K562 (cell line): ENCODE measurements around the gene SND1. TPM values are rescaled to one million over a fixed set of nuclear protein-coding genes. Genes with fewer than 3 reads are reported as not detected.

Experiments
- ATAC-seq: fragments of 200-7000 bp; cut with Tn5 transposase; 3 replicates; pipeline ENCODE4 v1.9.1; 2020; ENCODE audit warnings: moderate library complexity
- BruUV-seq: library from RNA; stranded (reverse); fragments of 400-500 nt; replicated peaks from 2 replicates; lab custom pipeline; 2021; lab: Mats Ljungman, UMichigan
- CTCF ChIA-PET: fragments of 300-600 bp; formaldehyde crosslinking; extraction: SDS; loops from one replicate; lab custom pipeline; 2021; ENCODE audit warnings: low intra/inter-chr PET ratio; lab: Yijun Ruan, JAX
- POLR2A ChIA-PET: fragments of 300-600, 350-650 bp; sonication (Branson Sonifier 250); formaldehyde crosslinking; extraction: SDS; loops from one replicate; lab custom pipeline; 2021; ENCODE audit warnings: antibody characterized with exemption, inconsistent platforms; lab: Yijun Ruan, JAX
- DNase-seq, 4 experiments: peaks; one replicate each; pipeline versions ENCODE4 v3.0.0 to v3.0.0-alpha.2; 2011 to 2018; ENCODE audit warnings: low spot score in 3 of 4, mixed read lengths in 3 of 4; ENCODE audit errors: extremely low read depth in 1 of 4
- FAIRE-seq: peaks from 2 replicates; lab custom pipeline; 2011; peaks lifted over from hg19 to GRCh38; lab: Jason Lieb, UNC
- H2AFZ ChIP-seq: 2 replicates; pipeline ENCODE4 v1.6.0; 2011; ENCODE audit warnings: low read depth, low read length, control low read depth, inconsistent platforms
- H3K27ac ChIP-seq: fragments of 200-600 bp; 3 replicates; pipeline ENCODE4 v1.8.0; 2011; ENCODE audit warnings: low read depth, mild to moderate bottlenecking, control low read depth, inconsistent platforms, low read length, moderate library complexity, mixed read lengths; ENCODE audit errors: extremely low read depth
- H3K27me3 ChIP-seq, 2 experiments: fragments of 300-600 bp in 1 of 2; 2 replicates in 1 of 2; 3 replicates in 1 of 2; pipeline versions ENCODE4 v1.6.0 to v1.8.0; 2011; ENCODE audit warnings: inconsistent platforms in 2 of 2, low read length in 2 of 2, mild to moderate bottlenecking in 1 of 2, mixed read lengths in 1 of 2, moderate library complexity in 1 of 2; ENCODE audit not compliant: control insufficient read depth in 2 of 2, insufficient read depth in 2 of 2
- H3K36me3 ChIP-seq: fragments of 300-600 bp; 3 replicates; pipeline ENCODE4 v1.8.0; 2011; ENCODE audit warnings: mild to moderate bottlenecking, low read length, inconsistent platforms; ENCODE audit not compliant: control insufficient read depth, insufficient read depth
- H3K4me1 ChIP-seq, 2 experiments: fragments of 200-600 bp in 1 of 2; replicated peaks in 1 of 2; 2 replicates in 1 of 2; 3 replicates in 1 of 2; pipeline versions ENCODE4 v1.5.1 to v1.8.0; 2011; ENCODE audit warnings: inconsistent platforms in 2 of 2, low read length in 2 of 2, mild to moderate bottlenecking in 1 of 2, mixed read lengths in 1 of 2, moderate library complexity in 1 of 2; ENCODE audit not compliant: control insufficient read depth in 2 of 2, insufficient read depth in 2 of 2
- H3K4me2 ChIP-seq: 2 replicates; pipeline ENCODE4 v1.6.1; 2011; ENCODE audit warnings: low read length, control low read depth, inconsistent platforms, mixed read lengths; ENCODE audit not compliant: insufficient read depth
- H3K4me3 ChIP-seq: fragments of 200-600 bp; sonication (generic), shearing (Covaris generic); 2 replicates; pipeline ENCODE4 v1.5.1; 2016; ENCODE audit warnings: control low read depth, inconsistent platforms
- H3K79me2 ChIP-seq: fragments of 200-600 bp; 3 replicates; pipeline ENCODE4 v1.8.0; 2011; ENCODE audit warnings: low read length, inconsistent platforms; ENCODE audit not compliant: control insufficient read depth, insufficient read depth
- H3K9ac ChIP-seq, 2 experiments: 2 replicates each; pipeline versions ENCODE4 v1.6.0 to v1.6.1; 2011; ENCODE audit warnings: low read depth in 2 of 2, low read length in 2 of 2, control low read depth in 1 of 2, inconsistent platforms in 1 of 2, mild to moderate bottlenecking in 1 of 2, mixed read lengths in 1 of 2; ENCODE audit not compliant: insufficient read depth in 1 of 2
- H3K9me1 ChIP-seq: one replicate; pipeline ENCODE4 v1.6.0; 2011; ENCODE audit warnings: inconsistent platforms, mild to moderate bottlenecking, low read length, moderate library complexity; ENCODE audit not compliant: control insufficient read depth, insufficient read depth
- H3K9me3 ChIP-seq: replicated peaks from 2 replicates; pipeline ENCODE4 v1.5.1; 2011; ENCODE audit warnings: low read depth, low read length, inconsistent platforms; ENCODE audit not compliant: control insufficient read depth, insufficient read depth
- H4K20me1 ChIP-seq: replicated peaks from 2 replicates; pipeline ENCODE4 v1.6.1; 2011; ENCODE audit warnings: low read length, inconsistent platforms, mixed read lengths; ENCODE audit not compliant: control insufficient read depth, insufficient read depth
- MAFG ChIP-seq: fragments of 450-650 bp; conservative IDR thresholded peaks from 2 replicates; pipeline ENCODE4 v1.6.1; 2016; ENCODE audit warnings: missing genetic modification characterization, missing compliant biosample characterization
- NFE2 ChIP-seq: IDR thresholded peaks from 2 replicates; pipeline ENCODE4 v1.6.1; 2014; ENCODE audit warnings: antibody characterized with exemption, low read depth
- TEAD1 ChIP-seq, 2 experiments: fragments of 450-650 bp in 1 of 2; sonication (generic) in 1 of 2; formaldehyde crosslinking; IDR thresholded peaks; 2 replicates each; pipeline versions ENCODE4 v1.4.0 to v1.8.0; 2020 to 2022; ENCODE audit warnings: mild to moderate bottlenecking in 2 of 2, missing genetic modification reagents in 1 of 2
- ZNF143 ChIP-seq: sonication (generic); formaldehyde crosslinking; IDR thresholded peaks from 2 replicates; pipeline ENCODE4 v1.9.0; 2022; ENCODE audit warnings: mild to moderate bottlenecking, missing genetic modification reagents
- WGBS: fragments of 100-300 bp; shearing (Covaris generic); methylation state at CpG from one replicate; pipeline ENCODE4 v1.1.6; 2016; ENCODE audit warnings: low coverage, mixed read lengths; ENCODE audit not compliant: insufficient coverage; ENCODE audit errors: missing lambda C conversion rate; 5-methylcytosine and 5-hydroxymethylcytosine counted together
- in situ Hi-C: fragments of 300-500 bp; cut with MboI; formaldehyde crosslinking; loops from 4 replicates; pipeline ENCODE4 v1.15.0; 2018; ENCODE audit warnings: inconsistent platforms, mixed read lengths
- intact Hi-C: fragments of 100-400 bp; cut with micrococcal nuclease; formaldehyde crosslinking; loops from 2 replicates; pipeline ENCODE4 v1.14.2; 2022
- polyA plus RNA-seq, 8 experiments: library from polyadenylated mRNA; depleted of rRNA in 4 of 8; stranded (reverse) in 5 of 8; unstranded in 3 of 8; fragments of >200 nt; fragmentation: Nextera tagmentation in 2 of 8; fragmentation: Illumina TruSeq in 1 of 8; extraction: Ambion mirVana in 2 of 8; extraction: Trizol in 1 of 8; gene quantifications; 2 replicates each; pipeline versions ENCODE4 v1.2.1 to v1.2.3, GENCODE V29; 2011 to 2014; ENCODE audit warnings: inconsistent platforms in 1 of 8, missing spikeins in 1 of 8
- total RNA-seq, 7 experiments: library from RNA; depleted of rRNA in 6 of 7; stranded (reverse); fragments of >200 nt in 6 of 7; fragmentation: Illumina TruSeq in 2 of 7; extraction: Trizol in 2 of 7; gene quantifications; 2 replicates each; pipeline versions ENCODE4 v1.2.1 to v1.2.3, GENCODE V29; 2011 to 2021; ENCODE audit warnings: low replicate concordance in 1 of 7
- TF ChIP-seq, protein P1 (sequence below), 2 experiments: fragments of 250-450 bp in 1 of 2; fragments of 450-650 bp in 1 of 2; sonication (Bioruptor Pico) in 1 of 2; IDR thresholded peaks; 2 replicates each; pipeline versions ENCODE4 v1.6.1 to v1.8.0; 2016 to 2021; ENCODE audit warnings: mild to moderate bottlenecking in 2 of 2, moderate library complexity in 2 of 2, missing compliant biosample characterization in 1 of 2, missing genetic modification characterization in 1 of 2

Gene SND1
- total and polyA plus RNA-seq, 9 of the 15 experiments (the other 6 are each of a cell fraction or from before 2014, with no cell fraction given): 46.5 to 307 (median 191) TPM

DNA sequence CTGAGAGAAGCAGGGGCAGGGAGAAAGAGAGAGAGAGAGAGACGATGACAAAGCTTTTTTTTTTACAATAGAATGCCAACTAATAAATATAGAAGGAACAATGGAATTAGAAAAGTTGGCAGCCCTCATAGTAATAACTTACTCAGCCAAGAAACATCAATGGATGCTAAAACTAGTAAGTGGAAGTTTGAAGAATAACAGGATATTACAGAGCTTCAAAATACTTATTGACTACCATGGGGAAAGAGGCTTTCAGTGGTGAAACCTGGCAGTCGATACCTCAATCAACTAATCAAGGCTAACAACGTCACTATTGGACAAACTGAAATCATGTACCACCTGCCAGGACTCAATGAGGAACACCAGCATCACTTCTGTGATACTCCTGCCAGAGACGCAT lies 479.7 kb downstream of the SND1 start:
- BruUV-seq: no TSS peak
- POLR2A ChIA-PET: no interaction called here
- TF ChIP-seq MAFG: peak; percentile 47
- no peak for TF ChIP-seq ZNF143 (CRISPR knock-in tag)
- TF ChIP-seq NFE2: peak; percentile 27; the same call in 1 of the 2 replicates

DNA sequence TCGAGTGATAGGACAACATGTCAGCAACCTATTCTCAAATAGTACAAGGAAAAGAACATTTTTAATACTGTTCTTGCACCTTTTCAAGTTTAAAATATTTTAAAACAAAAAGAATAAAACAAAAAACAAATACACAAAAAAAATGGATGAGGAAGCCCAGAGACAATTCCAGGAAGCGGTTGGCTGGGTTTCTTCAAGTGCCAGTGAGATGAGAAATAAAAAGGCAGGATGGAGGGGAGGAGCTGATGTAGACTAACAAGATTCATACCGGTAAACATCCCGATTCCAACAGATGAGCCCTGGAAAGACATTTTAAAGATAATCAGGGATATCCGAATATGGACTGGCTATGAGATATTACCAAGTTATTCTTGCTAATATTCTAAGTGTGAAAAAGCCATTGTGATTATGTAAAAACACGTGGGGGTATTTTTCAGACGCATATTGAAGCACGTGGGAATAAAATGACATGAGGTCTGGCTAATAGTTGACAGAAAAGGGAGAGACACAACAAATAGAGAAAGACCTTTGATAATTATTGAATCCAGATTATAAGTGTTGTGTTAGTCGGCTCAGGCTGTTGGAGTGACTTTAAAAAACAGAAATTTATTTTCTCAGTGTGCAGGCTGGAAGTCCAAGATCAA lies 480.6 kb downstream of the SND1 start:
- Histone ChIP-seq H3K9me1 (no peaks in the 10 kb centered on the region), H4K20me1 (no peaks in the 10 kb centered on the region), H3K9ac (no peak overlapping the region), H2AFZ (no peak overlapping the region), H3K4me1 (peaks cover 16% of the 10 kb centered on the region in 2 experiments), H3K4me3 (no peak overlapping the region), H3K27me3 (peaks cover 37 to 50% of the 10 kb centered on the region in 2 experiments), H3K79me2 (no peaks in the 10 kb centered on the region), H3K36me3 (no peaks in the 10 kb centered on the region), H3K9me3 (no peaks in the 10 kb centered on the region), H3K27ac (no peak overlapping the region), H3K4me2 (no peak overlapping the region)
- CTCF ChIA-PET: no interaction called here
- POLR2A ChIA-PET: interaction anchor here (0.7 kb wide), 1 partner anchor 16 kb away, joined by 3 read pairs; no protein-coding TSS in a partner anchor
- in situ Hi-C loops: no loop called here
- intact Hi-C loops: no loop called here
- 1% methylated on average over 9 of the region's 9 CpGs for WGBS
- BruUV-seq: no TSS peak
- ATAC-seq (no peak), FAIRE-seq (no peak), DNase-seq (no peak)
- TF ChIP-seq TEAD1 (CRISPR knock-in tag; IDR thresholded peaks at IDR 0.05): no peak
- TF ChIP-seq, protein P1, sequence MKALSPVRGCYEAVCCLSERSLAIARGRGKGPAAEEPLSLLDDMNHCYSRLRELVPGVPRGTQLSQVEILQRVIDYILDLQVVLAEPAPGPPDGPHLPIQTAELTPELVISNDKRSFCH (CRISPR knock-in tag; IDR thresholded peaks at IDR 0.05): peak; percentile 1; the same call in 1 of the 2 replicates
- TF ChIP-seq, protein P1 (tag; IDR thresholded peaks at IDR 0.05): no peak

More for the DNA sequence above, 479.7 kb downstream of the SND1 start:
- no peak for FAIRE-seq
- whole genome bisulfite sequencing: 8% methylated on average over 4 of the region's 4 CpGs
- Histone ChIP-seq H4K20me1 (no peaks in the 10 kb centered on the region), H3K4me3 (no peak overlapping the region), H3K36me3 (no peaks in the 10 kb centered on the region), H3K9ac (no peak overlapping the region), H3K4me1 (peaks cover 16% of the 10 kb centered on the region in 2 experiments), H3K79me2 (no peaks in the 10 kb centered on the region), H3K4me2 (no peak overlapping the region), H3K9me1 (no peaks in the 10 kb centered on the region), H3K27ac (no peak overlapping the region), H3K27me3 (peaks cover 33 to 43% of the 10 kb centered on the region in 2 experiments), H3K9me3 (no peaks in the 10 kb centered on the region), H2AFZ (no peak overlapping the region)
- intact Hi-C loops: no loop called here
- CTCF ChIA-PET: interaction anchor here (0.7 kb wide), 1 partner anchor 23 kb away, joined by 5 read pairs; no protein-coding TSS in a partner anchor
- in situ Hi-C loops: no loop called here
- ATAC-seq: no peak
- DNase-seq: no peak
